Measurements from ENCODE around the gene HSPB6.

DNA sequence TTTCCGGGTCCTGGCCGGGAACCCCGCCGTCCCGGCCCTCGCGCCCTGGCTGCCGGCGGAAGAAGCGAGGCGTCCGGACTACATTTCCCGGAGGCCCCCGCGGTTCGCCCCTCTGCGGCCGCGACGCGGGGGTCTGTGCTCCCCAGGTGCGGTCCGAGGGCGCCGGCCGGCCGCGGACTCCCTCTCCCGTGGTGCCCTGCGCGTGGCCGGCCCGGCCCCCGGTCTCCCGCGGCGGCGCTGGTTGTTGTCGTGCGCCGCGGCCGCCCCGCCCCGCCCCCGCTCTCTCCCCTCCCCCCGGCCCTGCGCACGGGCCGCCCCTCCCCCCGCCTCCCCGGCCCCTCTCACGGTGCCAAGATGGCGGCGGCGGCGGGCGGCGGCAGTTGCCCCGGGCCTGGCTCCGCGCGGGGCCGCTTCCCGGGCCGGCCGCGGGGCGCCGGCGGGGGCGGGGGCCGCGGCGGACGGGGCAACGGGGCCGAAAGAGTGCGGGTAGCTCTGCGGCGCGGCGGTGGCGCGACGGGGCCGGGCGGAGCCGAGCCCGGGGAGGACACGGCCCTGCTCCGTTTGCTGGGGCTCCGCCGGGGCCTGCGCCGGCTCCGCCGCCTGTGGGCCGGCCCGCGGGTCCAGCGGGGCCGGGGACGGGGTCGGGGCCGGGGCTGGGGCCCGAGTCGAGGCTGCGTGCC is 39.0 kb downstream of the HSPB6 start, which contains the start of gene KMT2B:
- no peak for TF ChIP-seq POLR2A (IDR thresholded peaks at IDR 0.05)
- TF ChIP-seq, protein P1, sequence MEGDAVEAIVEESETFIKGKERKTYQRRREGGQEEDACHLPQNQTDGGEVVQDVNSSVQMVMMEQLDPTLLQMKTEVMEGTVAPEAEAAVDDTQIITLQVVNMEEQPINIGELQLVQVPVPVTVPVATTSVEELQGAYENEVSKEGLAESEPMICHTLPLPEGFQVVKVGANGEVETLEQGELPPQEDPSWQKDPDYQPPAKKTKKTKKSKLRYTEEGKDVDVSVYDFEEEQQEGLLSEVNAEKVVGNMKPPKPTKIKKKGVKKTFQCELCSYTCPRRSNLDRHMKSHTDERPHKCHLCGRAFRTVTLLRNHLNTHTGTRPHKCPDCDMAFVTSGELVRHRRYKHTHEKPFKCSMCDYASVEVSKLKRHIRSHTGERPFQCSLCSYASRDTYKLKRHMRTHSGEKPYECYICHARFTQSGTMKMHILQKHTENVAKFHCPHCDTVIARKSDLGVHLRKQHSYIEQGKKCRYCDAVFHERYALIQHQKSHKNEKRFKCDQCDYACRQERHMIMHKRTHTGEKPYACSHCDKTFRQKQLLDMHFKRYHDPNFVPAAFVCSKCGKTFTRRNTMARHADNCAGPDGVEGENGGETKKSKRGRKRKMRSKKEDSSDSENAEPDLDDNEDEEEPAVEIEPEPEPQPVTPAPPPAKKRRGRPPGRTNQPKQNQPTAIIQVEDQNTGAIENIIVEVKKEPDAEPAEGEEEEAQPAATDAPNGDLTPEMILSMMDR (IDR thresholded peaks at IDR 0.05), result no peak

Measured in adrenal gland (tissue), 5 donors.